GM12872 (cell line): ENCODE measurements around the gene VTCN1.
A peak's percentile ranks its signal among the peaks of the same experiment; 100 is the strongest.

Source experiments
- CTCF ChIP-seq: IDR thresholded peaks from 3 replicates; pipeline ENCODE4 v1.5.1; 2011; ENCODE audit warnings: low read depth, mild to moderate bottlenecking, low read length, moderate library complexity; ENCODE audit not compliant: insufficient read depth

Gene VTCN1

GRCh38 chr1:117136749-117137148 lies 74.0 kb downstream of the VTCN1 start:
- TF ChIP-seq CTCF, result no peak

GRCh38 chr1:117135329-117135728 lies 75.4 kb downstream of the VTCN1 start:
- no peak for TF ChIP-seq CTCF

- TF ChIP-seq CTCF, result no peak
Observed at GRCh38 chr1:117130526-117130925, 80.2 kb downstream of the VTCN1 start.

GRCh38 chr1:117128323-117129079 lies 82.2 kb downstream of the VTCN1 start:
- peak; percentile 51 for TF ChIP-seq CTCF

- TF ChIP-seq CTCF, result no peak
Observed at GRCh38 chr1:117127795-117128194, 82.9 kb downstream of the VTCN1 start.

- no peak for TF ChIP-seq CTCF
Observed at GRCh38 chr1:117124661-117125060, 86.1 kb downstream of the VTCN1 start.

- TF ChIP-seq CTCF, result no peak
Observed at GRCh38 chr1:117123274-117123673, 87.5 kb downstream of the VTCN1 start.
